Fibroblast of lung (primary cell): ENCODE measurements around the gene EZH1. TPM values are rescaled to one million over a fixed set of nuclear protein-coding genes. Genes with fewer than 3 reads are reported as not detected.
A peak's percentile ranks its signal among the peaks of the same experiment; 100 is the strongest.

Experiments used
- DNase-seq, 2 donors: peaks; one replicate each; pipeline versions ENCODE4 v3.0.0 to v3.0.0-alpha.2; 2010; ENCODE audit warnings: low read depth in 2 of 2
- H2AFZ ChIP-seq: 2 replicates; pipeline ENCODE4 v1.5.1; 2012; ENCODE audit warnings: low read length, control low read depth, inconsistent platforms
- H3K27ac ChIP-seq: 2 replicates; pipeline ENCODE4 v1.5.1; 2011; ENCODE audit warnings: low read length, control low read depth; ENCODE audit not compliant: insufficient read depth
- H3K27me3 ChIP-seq: 2 replicates; pipeline ENCODE4 v1.5.1; 2011; ENCODE audit warnings: mild to moderate bottlenecking, low read length; ENCODE audit not compliant: control insufficient read depth, insufficient read depth
- H3K36me3 ChIP-seq: 2 replicates; pipeline ENCODE4 v1.5.1; 2011; ENCODE audit warnings: low read length; ENCODE audit not compliant: control insufficient read depth, insufficient read depth
- H3K4me1 ChIP-seq: 2 replicates; pipeline ENCODE4 v1.5.1; 2011; ENCODE audit warnings: low read length; ENCODE audit not compliant: control insufficient read depth, insufficient read depth; ENCODE audit errors: extremely low read depth
- H3K4me2 ChIP-seq: 2 replicates; pipeline ENCODE4 v1.5.1; 2011; ENCODE audit warnings: low read length, control low read depth; ENCODE audit not compliant: insufficient read depth; ENCODE audit errors: extremely low read depth
- H3K4me3 ChIP-seq, 4 experiments: fragments of 200-600 bp in 1 of 4; sonication (generic) in 1 of 4; replicated peaks in 1 of 4; 2 replicates each; pipeline ENCODE4 v1.5.1; 2011 to 2016; ENCODE audit warnings: low read length in 4 of 4, low read depth in 3 of 4, mild to moderate bottlenecking in 3 of 4, control low read depth in 2 of 4, inconsistent platforms in 1 of 4, mixed read lengths in 1 of 4; ENCODE audit not compliant: insufficient read depth in 1 of 4; ENCODE audit errors: control extremely low read depth in 1 of 4
- H3K79me2 ChIP-seq: 2 replicates; pipeline ENCODE4 v1.5.1; 2012; ENCODE audit warnings: mild to moderate bottlenecking, low read length, inconsistent platforms; ENCODE audit not compliant: control insufficient read depth, insufficient read depth
- H3K9ac ChIP-seq: 2 replicates; pipeline ENCODE4 v1.5.1; 2011; ENCODE audit warnings: mild to moderate bottlenecking, low read length, control low read depth; ENCODE audit not compliant: insufficient read depth
- H3K9me3 ChIP-seq: 2 replicates; pipeline ENCODE4 v1.5.1; 2012; ENCODE audit warnings: low read depth, low read length; ENCODE audit not compliant: control insufficient read depth, insufficient read depth
- H4K20me1 ChIP-seq: 2 replicates; pipeline ENCODE4 v1.5.1; 2011; ENCODE audit warnings: low read length; ENCODE audit not compliant: control insufficient read depth, insufficient read depth; ENCODE audit errors: extremely low read depth
- CTCF ChIP-seq, 2 donors: IDR thresholded peaks in 1 of 2; conservative IDR thresholded peaks in 1 of 2; 1 replicate in 1 of 2; 2 replicates in 1 of 2; pipeline ENCODE4 v1.5.1; 2011 to 2012; ENCODE audit warnings: low read length in 2 of 2, control low read depth in 1 of 2, inconsistent platforms in 1 of 2, low read depth in 1 of 2, mild to moderate bottlenecking in 1 of 2
- EZH2 ChIP-seq: IDR thresholded peaks from 2 replicates; pipeline ENCODE4 v1.5.1; 2012; ENCODE audit warnings: low read length, control low read depth, mild to moderate bottlenecking; ENCODE audit errors: missing control alignments
- polyA plus RNA-seq, 2 donors: library from polyadenylated mRNA; depleted of rRNA in 1 of 2; stranded (reverse) in 1 of 2; unstranded in 1 of 2; fragments of >200 nt; gene quantifications; 2 replicates each; pipeline ENCODE4 v1.2.1, GENCODE V29; 2011 to 2012; ENCODE audit warnings: missing spikeins in 1 of 2
- total RNA-seq: library from RNA; depleted of rRNA; stranded (reverse); fragments of >200 nt; gene quantifications from 2 replicates; pipeline ENCODE4 v1.2.1, GENCODE V29; 2014

Gene EZH1
- total and polyA plus RNA-seq, 2 donors (not counting 1 experiment from before 2014, with no cell fraction given): 28.6 to 31.9 TPM

GRCh38 chr17:42779304-42779935 is 34.6 kb upstream of the EZH1 start:
- no peak for TF ChIP-seq CTCF (conservative IDR thresholded peaks at IDR 0.05 in 1 of 2, IDR thresholded peaks at IDR 0.05 in 1 of 2; ENCODE audit: low read depth in 1 of 2, low read length in 2 of 2)
- Histone ChIP-seq H3K27ac (no peak overlapping the region), H3K4me2 (no peak overlapping the region), H3K27me3 (peaks cover 3% of the 10 kb centered on the region), H4K20me1 (no peaks in the 10 kb centered on the region), H3K4me1 (peaks cover 22% of the 10 kb centered on the region), H2AFZ (no peak overlapping the region), H3K4me3 (no peak overlapping the region), H3K9ac (no peak overlapping the region), H3K36me3 (peaks cover 12% of the 10 kb centered on the region), H3K9me3 (no peaks in the 10 kb centered on the region), H3K79me2 (no peaks in the 10 kb centered on the region)
- no peak for DNase-seq

GRCh38 chr17:42778570-42778969 is 33.7 kb upstream of the EZH1 start:
- Histone ChIP-seq H3K4me2 (no peak overlapping the region), H3K36me3 (peaks cover 12% of the 10 kb centered on the region), H2AFZ (no peak overlapping the region), H4K20me1 (no peaks in the 10 kb centered on the region), H3K27me3 (peaks cover 3% of the 10 kb centered on the region), H3K4me3 (no peak overlapping the region), H3K9ac (no peak overlapping the region), H3K9me3 (no peaks in the 10 kb centered on the region), H3K79me2 (peaks cover 4% of the 10 kb centered on the region), H3K27ac (no peak overlapping the region), H3K4me1 (peaks cover 26% of the 10 kb centered on the region)
- TF ChIP-seq EZH2 (no peak), CTCF (conservative IDR thresholded peaks at IDR 0.05 in 1 of 2, IDR thresholded peaks at IDR 0.05 in 1 of 2; ENCODE audit: low read depth in 1 of 2, low read length in 2 of 2) (no peak)
- no peak for DNase-seq

GRCh38 chr17:42775534-42776098 is 30.8 kb upstream of the EZH1 start:
- no peak overlapping the region for H2AFZ ChIP-seq
- no peak overlapping the region for H3K4me2 ChIP-seq
- peaks cover 6% of the 10 kb centered on the region for H3K79me2 ChIP-seq
- H3K4me1 ChIP-seq: peaks cover 12% of the 10 kb centered on the region
- no peaks in the 10 kb centered on the region for H3K27me3 ChIP-seq
- no peak for TF ChIP-seq EZH2
- TF ChIP-seq CTCF (conservative IDR thresholded peaks at IDR 0.05 in 1 of 2, IDR thresholded peaks at IDR 0.05 in 1 of 2; ENCODE audit: low read depth in 1 of 2, low read length in 2 of 2): no peak
- DNase-seq: peak in 1 of 2 donors; percentile 95
- H3K4me3 ChIP-seq: no peak overlapping the region
- no peaks in the 10 kb centered on the region for H4K20me1 ChIP-seq
- no peaks in the 10 kb centered on the region for H3K9me3 ChIP-seq
- H3K36me3 ChIP-seq: peaks cover 12% of the 10 kb centered on the region
- H3K27ac ChIP-seq: no peak overlapping the region
- H3K9ac ChIP-seq: no peak overlapping the region
